Renal cortical epithelial cell (primary cell): ENCODE data around the gene PMEPA1. TPM values are rescaled to one million over a fixed set of nuclear protein-coding genes. Genes with fewer than 3 reads are reported as not detected.

ENCODE experiments used
- DNase-seq: peaks from one replicate; pipeline ENCODE4 v3.0.0-alpha.2; 2011; ENCODE audit warnings: low read depth
- total RNA-seq: library from RNA; depleted of rRNA; stranded (reverse); fragments of >200 nt; gene quantifications from 2 replicates; pipeline ENCODE4 v1.2.3, GENCODE V29; 2014

PMEPA1 gene
- total RNA-seq, 1 donor from 2014 or later = 159 TPM

DNA sequence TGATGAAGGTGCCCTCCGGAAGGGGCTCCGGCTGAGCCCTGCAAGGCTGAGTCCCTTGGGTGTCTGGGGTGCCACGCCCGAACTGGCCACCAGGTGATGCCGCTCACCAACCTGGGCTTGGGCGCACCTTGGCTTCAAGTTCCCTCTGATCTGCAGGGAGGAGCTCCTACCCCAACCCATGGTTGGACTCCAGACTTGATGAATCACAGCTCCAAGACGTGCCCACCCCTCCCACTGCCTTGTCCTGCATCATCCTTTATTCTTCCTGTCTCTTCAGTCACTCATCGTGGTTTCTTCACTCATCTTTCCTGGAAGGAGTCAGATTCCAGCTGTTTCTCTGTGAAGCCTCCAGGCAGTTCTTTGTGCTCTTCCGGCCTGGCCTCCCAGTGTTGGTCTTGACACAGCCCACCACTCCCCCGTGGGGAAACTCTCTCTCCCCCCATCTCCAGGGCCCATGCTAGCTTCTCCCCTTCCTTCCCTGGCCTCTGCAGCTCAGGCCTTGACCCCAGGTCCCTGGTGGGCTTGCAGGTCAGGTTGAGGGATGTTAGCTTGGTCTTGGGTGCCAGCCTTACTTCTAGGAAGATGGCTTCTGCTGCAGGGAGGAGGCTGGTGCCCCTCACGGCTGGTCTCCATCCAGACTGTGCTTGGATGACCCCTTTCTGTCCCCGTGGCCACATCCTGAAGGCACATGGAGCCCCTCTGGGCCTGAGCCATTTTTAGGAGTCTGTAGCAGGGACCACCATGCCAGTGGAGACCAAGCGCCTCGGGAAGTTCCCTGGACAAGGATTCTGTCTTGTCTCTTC is 87.0 kb downstream of the PMEPA1 start:
- DNase-seq = peak; percentile 80

DNA sequence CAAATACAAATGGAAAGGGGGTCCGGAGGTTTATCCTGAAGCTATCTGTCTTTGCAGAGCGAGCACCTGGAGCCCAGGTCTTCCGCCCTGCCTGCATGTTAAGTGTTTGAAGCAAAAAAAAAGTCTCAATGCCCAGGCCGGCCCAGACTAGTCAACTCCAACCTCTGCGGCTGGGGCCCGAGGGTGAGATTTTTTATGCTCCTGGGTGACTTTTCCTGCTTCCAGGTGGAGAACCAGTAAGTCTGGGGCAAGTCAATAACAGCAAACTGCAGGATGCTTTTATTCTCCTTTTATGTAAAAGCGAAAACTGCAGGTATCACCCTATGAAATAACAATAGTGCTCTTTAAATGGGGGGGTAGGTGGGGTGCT is 87.6 kb downstream of the PMEPA1 start:
- DNase-seq = no peak

DNA sequence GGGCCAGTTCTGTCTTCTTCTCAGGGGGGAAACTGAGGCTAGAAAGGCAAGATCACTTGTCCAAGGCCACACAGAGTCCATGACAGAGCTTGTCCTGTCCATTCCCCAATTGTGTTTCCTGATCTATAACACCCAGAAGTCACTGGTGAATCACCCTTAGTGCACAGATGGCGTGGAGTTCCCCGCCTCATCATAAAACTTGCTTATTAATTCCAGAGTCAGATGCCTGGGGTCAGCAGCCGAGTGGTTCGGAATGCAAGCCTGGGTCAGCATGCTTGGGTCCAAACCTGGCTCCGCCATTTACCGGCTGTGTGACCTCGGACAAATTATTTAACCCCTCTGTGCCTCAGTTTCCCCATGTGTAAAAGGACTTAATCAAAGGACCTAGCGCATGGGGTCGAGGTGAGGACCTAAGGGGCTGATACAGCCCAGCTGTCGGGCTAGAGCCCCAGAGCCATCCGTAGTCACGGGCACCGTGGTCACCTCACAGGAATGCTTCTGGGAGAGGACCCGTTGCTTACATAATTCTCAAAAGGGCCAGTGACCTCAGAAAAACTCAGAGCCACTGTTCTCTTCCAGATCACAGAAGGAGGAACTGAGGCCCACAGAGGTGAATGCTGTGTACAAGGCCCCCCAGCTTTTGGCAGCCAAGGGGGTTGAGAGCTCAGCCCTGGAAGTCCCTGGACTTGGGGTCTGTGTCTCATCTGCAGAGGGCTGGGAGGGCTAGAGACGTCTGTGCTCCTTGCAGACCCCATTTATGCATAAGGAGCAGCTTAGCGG is 88.2 kb downstream of the PMEPA1 start:
- DNase-seq = no peak

GRCh38 chr20:57620999-57621398 is 88.8 kb downstream of the PMEPA1 start:
- no peak for DNase-seq

DNA sequence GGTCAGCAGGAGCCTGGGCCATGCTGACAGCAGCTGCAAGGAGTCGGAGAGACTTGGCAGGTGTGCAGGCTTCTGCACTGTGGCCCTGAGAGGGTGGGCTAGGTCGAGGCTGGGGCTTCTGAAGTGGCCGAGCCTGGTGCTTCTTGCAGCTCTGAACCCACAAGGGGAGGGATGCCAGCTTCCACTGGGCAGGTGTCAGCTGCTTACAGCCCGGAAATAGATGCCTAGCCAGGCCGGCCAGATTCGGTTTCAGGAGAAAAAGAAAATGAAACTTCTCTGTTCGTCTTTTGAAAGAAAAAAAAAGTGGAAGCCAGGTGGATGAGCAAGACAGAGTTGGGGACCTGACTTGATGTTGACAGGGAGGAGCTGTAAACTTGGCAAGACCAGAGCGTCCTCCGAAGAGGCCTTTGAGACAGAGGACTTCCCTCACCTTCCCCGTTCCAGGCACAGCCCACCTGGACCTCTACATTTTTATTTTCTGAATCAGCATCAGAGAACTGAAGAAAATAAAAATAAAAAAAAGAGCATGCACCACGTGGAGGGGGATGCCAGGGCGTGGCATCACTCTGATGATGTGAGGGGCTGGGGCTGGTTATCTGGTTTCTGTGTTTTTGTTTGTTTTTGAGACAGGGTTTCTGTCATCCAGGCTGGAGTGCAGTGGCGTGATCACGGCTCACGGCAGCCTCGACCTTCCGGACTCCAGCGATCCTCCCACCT is 89.4 kb downstream of the PMEPA1 start, which contains the start of gene ZBP1:
ZBP1 (minus strand) TSS at position 153 of the 717 bp plus-strand sequence; CDS start at position 22, 131 bp downstream.
- peak; percentile 8 for DNase-seq

GRCh38 chr20:57619051-57619831 is 90.6 kb downstream of the PMEPA1 start:
- no peak for DNase-seq

GRCh38 chr20:57618764-57619050 is 91.1 kb downstream of the PMEPA1 start:
- DNase-seq = no peak

GRCh38 chr20:57618091-57618763 is 91.6 kb downstream of the PMEPA1 start:
- peak; percentile 73 for DNase-seq

GRCh38 chr20:57617079-57617795 is 92.6 kb downstream of the PMEPA1 start:
- no peak for DNase-seq

DNA sequence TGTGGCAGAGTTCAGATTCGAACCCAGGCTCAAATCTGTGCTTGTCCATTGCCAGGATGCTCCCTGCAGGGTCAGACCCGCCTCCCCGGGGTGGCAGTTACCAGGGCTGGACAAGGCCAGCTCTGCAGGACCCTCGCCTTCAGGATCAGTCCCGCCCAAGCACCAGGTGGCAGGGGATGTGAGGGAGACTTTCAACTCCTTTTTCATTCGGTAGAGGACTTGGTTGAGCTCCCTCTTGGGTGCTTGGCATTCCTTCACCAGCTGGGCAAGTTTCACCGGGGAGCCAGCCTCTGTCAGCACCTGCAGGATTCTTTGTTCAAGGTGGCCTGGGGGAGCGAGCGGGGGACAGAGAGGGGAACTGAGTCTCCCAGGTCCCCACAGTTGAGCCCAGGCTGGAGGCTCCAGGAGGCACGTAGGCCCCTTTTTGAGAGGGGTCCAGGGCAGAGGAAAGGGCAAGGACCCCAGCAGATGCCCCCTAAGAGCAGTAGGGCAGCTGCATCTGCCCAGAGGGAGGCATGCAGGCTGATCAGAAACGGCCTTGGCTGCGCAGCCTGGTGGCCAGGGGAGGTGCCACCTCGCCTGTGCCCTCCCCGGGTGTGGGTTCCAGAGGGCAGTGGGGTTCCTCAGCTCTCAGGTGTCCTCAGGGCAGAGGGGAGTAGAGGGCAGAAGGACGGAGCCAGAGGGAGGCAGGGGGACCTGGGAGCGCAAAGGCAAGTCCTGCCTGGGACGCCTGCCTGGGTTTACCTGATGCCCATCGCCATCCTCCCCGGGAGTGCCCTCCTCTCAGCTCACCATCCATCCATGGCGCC is 93.5 kb downstream of the PMEPA1 start:
- no peak for DNase-seq

- no peak for DNase-seq
Measured at GRCh38 chr20:57615445-57615811, 94.4 kb downstream of the PMEPA1 start.

- no peak for DNase-seq
Measured at GRCh38 chr20:57614490-57615444, 95.0 kb downstream of the PMEPA1 start.

GRCh38 chr20:57613481-57613921 is 96.3 kb downstream of the PMEPA1 start:
- no peak for DNase-seq

GRCh38 chr20:57612916-57613315 is 96.9 kb downstream of the PMEPA1 start:
- no peak for DNase-seq

- no peak for DNase-seq
Measured at GRCh38 chr20:57612436-57612835, 97.4 kb downstream of the PMEPA1 start.

- no peak for DNase-seq
Measured at GRCh38 chr20:57611586-57612311, 98.1 kb downstream of the PMEPA1 start.

DNA sequence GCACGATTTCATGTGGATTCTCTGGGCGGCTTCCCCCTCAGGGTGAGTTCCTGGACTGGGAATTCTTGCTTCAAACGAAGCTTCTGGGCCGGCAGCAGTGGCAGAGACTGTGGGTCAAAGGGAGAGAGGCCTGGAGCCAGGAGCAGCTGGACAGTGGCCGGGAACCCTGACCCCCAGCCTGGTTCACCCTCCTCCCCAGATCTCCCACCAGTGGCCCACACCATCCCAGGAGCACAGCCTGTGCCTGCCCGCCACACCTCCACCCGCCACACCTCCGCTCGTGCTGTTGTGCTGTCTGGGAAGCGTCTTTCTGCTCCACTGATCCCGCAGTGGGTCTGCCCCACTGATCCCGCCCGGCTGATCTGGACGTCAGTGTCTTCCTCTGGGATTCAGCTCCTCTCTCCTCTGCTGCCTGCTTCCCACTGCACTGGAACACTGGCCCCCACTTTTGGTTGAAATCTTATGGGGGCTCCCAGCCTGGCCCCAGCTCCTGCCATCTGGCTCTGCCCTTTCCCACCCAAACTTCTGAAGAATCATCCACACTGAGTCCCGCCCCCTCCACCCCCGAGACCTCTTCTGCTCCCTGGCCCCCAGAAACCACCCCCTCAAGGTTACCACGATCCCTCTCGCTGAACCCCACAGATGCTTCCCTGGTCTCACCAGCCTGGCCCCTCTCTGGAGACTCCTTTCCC is 99.4 kb downstream of the PMEPA1 start:
- no peak for DNase-seq
